Neural progenitor cell (in vitro differentiated cells): Measurements from ENCODE around the gene SLC18A3. TPM values are rescaled to one million over a fixed set of nuclear protein-coding genes. Genes with fewer than 3 reads are reported as not detected.

ENCODE experiments used
- DNase-seq: peaks from one replicate; pipeline ENCODE4 v3.0.0-alpha.2; 2016; ENCODE audit warnings: low spot score
- H2AFZ ChIP-seq: fragments of 200-600 bp; sonication (generic); replicated peaks from 2 replicates; pipeline ENCODE4 v1.6.1; 2016; ENCODE audit warnings: antibody characterized with exemption
- H3F3A ChIP-seq: fragments of 200-600 bp; sonication (generic); 2 replicates; pipeline ENCODE4 v1.6.1; 2016; ENCODE audit warnings: antibody characterized with exemption, low read depth
- H3K27ac ChIP-seq: fragments of 200-600 bp; sonication (generic); 2 replicates; pipeline ENCODE4 v1.5.1; 2016; ENCODE audit warnings: mild to moderate bottlenecking
- H3K27me3 ChIP-seq: fragments of 200-600 bp; sonication (generic); 2 replicates; pipeline ENCODE4 v1.6.1; 2016; ENCODE audit warnings: mild to moderate bottlenecking, moderate library complexity
- H3K36me3 ChIP-seq: fragments of 200-600 bp; sonication (generic); 2 replicates; pipeline ENCODE4 v1.5.1; 2016
- H3K4me1 ChIP-seq: fragments of 200-600 bp; sonication (generic); 2 replicates; pipeline ENCODE4 v1.6.1; 2016; ENCODE audit warnings: mixed run types
- H3K4me2 ChIP-seq: fragments of 200-600 bp; sonication (generic); 2 replicates; pipeline ENCODE4 v1.6.1; 2016
- H3K4me3 ChIP-seq: fragments of 200-600 bp; sonication (generic); 2 replicates; pipeline ENCODE4 v1.5.1; 2016
- H3K79me2 ChIP-seq: fragments of 200-600 bp; sonication (generic); 2 replicates; pipeline ENCODE4 v1.6.1; 2016; ENCODE audit warnings: low read depth
- H3K9ac ChIP-seq: fragments of 200-600 bp; sonication (generic); 2 replicates; pipeline ENCODE4 v1.6.1; 2016
- H3K9me3 ChIP-seq: fragments of 200-600 bp; sonication (generic); 2 replicates; pipeline ENCODE4 v1.5.1; 2016; ENCODE audit warnings: low read depth
- H4K20me1 ChIP-seq: fragments of 200-600 bp; sonication (generic); 2 replicates; pipeline ENCODE4 v1.6.1; 2016; ENCODE audit warnings: low read depth
- H3K27ac Mint-ChIP-seq: 3 replicates; pipeline ENCODE4 v1.8.0; 2021; ENCODE audit warnings: mixed read lengths
- H3K27me3 Mint-ChIP-seq: 2 replicates; pipeline ENCODE4 v1.8.0; 2022; ENCODE audit warnings: low read depth, mild to moderate bottlenecking, inconsistent platforms, moderate library complexity, mixed read lengths; ENCODE audit not compliant: insufficient read depth
- H3K36me3 Mint-ChIP-seq: 3 replicates; pipeline ENCODE4 v1.8.0; 2021; ENCODE audit warnings: mixed read lengths
- H3K4me1 Mint-ChIP-seq: 3 replicates; pipeline ENCODE4 v1.8.0; 2021; ENCODE audit warnings: mixed read lengths
- H3K4me3 Mint-ChIP-seq: 3 replicates; pipeline ENCODE4 v1.8.0; 2021; ENCODE audit warnings: mild to moderate bottlenecking, moderate library complexity, mixed read lengths
- H3K9me3 Mint-ChIP-seq: 3 replicates; pipeline ENCODE4 v1.8.0; 2020; ENCODE audit warnings: mixed read lengths
- CTCF ChIP-seq: fragments of 200-600 bp; sonication (generic); IDR thresholded peaks from 2 replicates; pipeline ENCODE4 v1.5.1; 2017; ENCODE audit warnings: antibody characterized with exemption, mild to moderate bottlenecking
- EZH2 ChIP-seq: fragments of 200-600 bp; sonication (generic); IDR thresholded peaks from 2 replicates; pipeline ENCODE4 v1.6.1; 2017; ENCODE audit warnings: antibody characterized with exemption, mild to moderate bottlenecking, moderate library complexity
- EZH2phosphoT487 ChIP-seq: fragments of 200-600 bp; sonication (generic); IDR thresholded peaks from 2 replicates; pipeline ENCODE4 v1.6.1; 2017; ENCODE audit warnings: antibody characterized with exemption
- total RNA-seq: library from RNA; depleted of rRNA; stranded (reverse); fragments of >200 nt; gene quantifications from 2 replicates; pipeline ENCODE4 v1.2.3, GENCODE V29; 2015; ENCODE audit warnings: low replicate concordance

The SLC18A3 gene
- total RNA-seq, 1 donor from 2014 or later = not detected

- Histone ChIP-seq H3K9me3 (no peaks in the 10 kb centered on the region), H3K4me1 (peaks cover 8% of the 10 kb centered on the region), H3F3A (no peaks in the 10 kb centered on the region), H3K4me3 (no peak overlapping the region), H3K27ac (no peak overlapping the region), H3K36me3 (no peaks in the 10 kb centered on the region), H2AFZ (no peak overlapping the region), H3K79me2 (no peaks in the 10 kb centered on the region), H3K9ac (no peak overlapping the region), H4K20me1 (no peaks in the 10 kb centered on the region), H3K4me2 (no peak overlapping the region), H3K27me3 (peaks cover 7% of the 10 kb centered on the region)
- Mint-ChIP-seq H3K36me3 (no peaks in the 10 kb centered on the region), H3K27me3 (peaks cover 24% of the 10 kb centered on the region), H3K4me3 (no peak overlapping the region), H3K27ac (peak overlapping the region; percentile 44), H3K4me1 (peaks cover 6% of the 10 kb centered on the region), H3K9me3 (no peaks in the 10 kb centered on the region)
- no peak for TF ChIP-seq EZH2phosphoT487
- TF ChIP-seq EZH2 = no peak
- TF ChIP-seq CTCF = no peak
- no peak for DNase-seq
These were observed 37.4 kb downstream of the SLC18A3 start for GRCh38 chr10:49647554-49647953.

DNA sequence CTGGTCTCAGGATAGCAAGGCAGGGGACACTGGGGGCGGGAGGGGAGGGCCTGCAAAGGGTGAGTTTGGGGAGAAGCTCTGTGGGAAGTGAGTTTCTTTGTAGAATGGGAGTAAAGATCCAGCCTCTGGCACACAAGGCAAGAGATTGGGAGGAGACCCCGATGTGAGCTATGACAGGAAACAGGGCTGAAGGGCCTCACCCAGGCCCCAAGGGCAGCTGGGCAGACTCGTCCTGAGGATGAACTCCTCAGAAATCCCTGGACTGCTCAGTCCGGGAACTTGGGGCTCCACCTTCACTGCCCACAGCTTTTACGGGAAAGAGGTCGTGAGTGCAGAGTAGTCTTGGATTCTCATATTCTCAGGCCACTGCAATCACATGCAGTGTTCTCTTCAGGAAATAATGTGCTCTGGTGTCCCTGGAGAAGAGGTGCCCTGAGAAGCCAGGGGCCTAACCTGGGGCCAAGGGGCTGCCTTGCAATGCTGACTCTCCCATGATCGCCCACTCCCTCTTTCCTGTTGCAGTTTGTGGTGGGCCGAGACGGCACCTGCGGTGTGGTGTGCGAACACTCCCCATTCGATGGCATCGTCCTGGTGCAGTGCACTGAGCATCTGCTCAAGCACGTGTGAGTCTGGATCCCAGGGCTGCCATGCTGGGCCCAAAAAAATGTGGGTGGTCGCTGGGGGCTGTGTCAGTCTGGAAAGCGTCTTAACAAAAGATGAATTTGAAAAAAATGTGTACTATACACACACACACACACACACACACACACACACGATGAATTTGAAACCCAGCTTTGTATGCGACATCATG lies 38.1 kb downstream of the SLC18A3 start:
- Mint-ChIP-seq H3K27me3 (peaks cover 25% of the 10 kb centered on the region), H3K4me3 (no peak overlapping the region), H3K4me1 (peaks cover 12% of the 10 kb centered on the region), H3K27ac (peak overlapping the region; percentile 60), H3K9me3 (no peaks in the 10 kb centered on the region), H3K36me3 (no peaks in the 10 kb centered on the region)
- Histone ChIP-seq H3K36me3 (no peaks in the 10 kb centered on the region), H3K27ac (no peak overlapping the region), H4K20me1 (no peaks in the 10 kb centered on the region), H3K9ac (no peak overlapping the region), H3K4me2 (no peak overlapping the region), H3K4me1 (peaks cover 8% of the 10 kb centered on the region), H3K9me3 (no peaks in the 10 kb centered on the region), H3F3A (no peaks in the 10 kb centered on the region), H3K27me3 (peaks cover 7% of the 10 kb centered on the region), H2AFZ (no peak overlapping the region), H3K79me2 (no peaks in the 10 kb centered on the region), H3K4me3 (no peak overlapping the region)
- DNase-seq = no peak
- TF ChIP-seq EZH2phosphoT487 (no peak), EZH2 (no peak), CTCF (no peak)

- H3K27ac ChIP-seq = no peak overlapping the region
- H3K4me1 ChIP-seq = peaks cover 8% of the 10 kb centered on the region
- no peak overlapping the region for H3K9ac ChIP-seq
- no peak overlapping the region for H3K27ac Mint-ChIP-seq
- no peaks in the 10 kb centered on the region for H3K79me2 ChIP-seq
- no peaks in the 10 kb centered on the region for H4K20me1 ChIP-seq
- DNase-seq = peak; percentile 28
- TF ChIP-seq EZH2 = no peak
- TF ChIP-seq EZH2phosphoT487 = no peak
- TF ChIP-seq CTCF = no peak
- H3K4me1 Mint-ChIP-seq = peaks cover 13% of the 10 kb centered on the region
- H2AFZ ChIP-seq = no peak overlapping the region
- H3K4me2 ChIP-seq = peak overlapping the region; percentile 4
- no peaks in the 10 kb centered on the region for H3K9me3 Mint-ChIP-seq
- peaks cover 7% of the 10 kb centered on the region for H3K27me3 ChIP-seq
- H3K27me3 Mint-ChIP-seq = peaks cover 21% of the 10 kb centered on the region
- H3K9me3 ChIP-seq = no peaks in the 10 kb centered on the region
- no peak overlapping the region for H3K4me3 Mint-ChIP-seq
- H3F3A ChIP-seq = no peaks in the 10 kb centered on the region
- H3K4me3 ChIP-seq = no peak overlapping the region
- H3K36me3 ChIP-seq = no peaks in the 10 kb centered on the region
- H3K36me3 Mint-ChIP-seq = no peaks in the 10 kb centered on the region
These were observed 39.2 kb downstream of the SLC18A3 start for GRCh38 chr10:49649294-49649693.
